GM12878 (cell line): ENCODE measurements around the gene PTPRD.

Experiments
- ELK1 ChIP-seq: IDR thresholded peaks from 2 replicates; pipeline ENCODE4 v1.6.1; 2012; ENCODE audit warnings: low read depth, low read length, improper control_type of control experiment
- ESRRA ChIP-seq: IDR thresholded peaks from 2 replicates; pipeline ENCODE4 v1.6.1; 2012; ENCODE audit warnings: mild to moderate bottlenecking, low read length, improper control_type of control experiment
- PAX8 ChIP-seq: fragments of 450-650 bp; IDR thresholded peaks from 2 replicates; pipeline ENCODE4 v1.6.1; 2017; ENCODE audit warnings: mild to moderate bottlenecking, moderate library complexity
- SP1 ChIP-seq: IDR thresholded peaks from one replicate; pipeline ENCODE4 v1.6.1; 2011; ENCODE audit warnings: low read depth, low read length
- USF2 ChIP-seq: IDR thresholded peaks from 2 replicates; pipeline ENCODE4 v1.6.1; 2011; ENCODE audit warnings: low read depth, low read length, improper control_type of control experiment, borderline replicate concordance
- TF ChIP-seq, protein P1 (sequence below): IDR thresholded peaks from 2 replicates; pipeline ENCODE4 v1.6.1; 2012; ENCODE audit warnings: mild to moderate bottlenecking, low read depth, low read length

- no peak for TF ChIP-seq SP1
- TF ChIP-seq PAX8, result no peak
- TF ChIP-seq, protein P1, sequence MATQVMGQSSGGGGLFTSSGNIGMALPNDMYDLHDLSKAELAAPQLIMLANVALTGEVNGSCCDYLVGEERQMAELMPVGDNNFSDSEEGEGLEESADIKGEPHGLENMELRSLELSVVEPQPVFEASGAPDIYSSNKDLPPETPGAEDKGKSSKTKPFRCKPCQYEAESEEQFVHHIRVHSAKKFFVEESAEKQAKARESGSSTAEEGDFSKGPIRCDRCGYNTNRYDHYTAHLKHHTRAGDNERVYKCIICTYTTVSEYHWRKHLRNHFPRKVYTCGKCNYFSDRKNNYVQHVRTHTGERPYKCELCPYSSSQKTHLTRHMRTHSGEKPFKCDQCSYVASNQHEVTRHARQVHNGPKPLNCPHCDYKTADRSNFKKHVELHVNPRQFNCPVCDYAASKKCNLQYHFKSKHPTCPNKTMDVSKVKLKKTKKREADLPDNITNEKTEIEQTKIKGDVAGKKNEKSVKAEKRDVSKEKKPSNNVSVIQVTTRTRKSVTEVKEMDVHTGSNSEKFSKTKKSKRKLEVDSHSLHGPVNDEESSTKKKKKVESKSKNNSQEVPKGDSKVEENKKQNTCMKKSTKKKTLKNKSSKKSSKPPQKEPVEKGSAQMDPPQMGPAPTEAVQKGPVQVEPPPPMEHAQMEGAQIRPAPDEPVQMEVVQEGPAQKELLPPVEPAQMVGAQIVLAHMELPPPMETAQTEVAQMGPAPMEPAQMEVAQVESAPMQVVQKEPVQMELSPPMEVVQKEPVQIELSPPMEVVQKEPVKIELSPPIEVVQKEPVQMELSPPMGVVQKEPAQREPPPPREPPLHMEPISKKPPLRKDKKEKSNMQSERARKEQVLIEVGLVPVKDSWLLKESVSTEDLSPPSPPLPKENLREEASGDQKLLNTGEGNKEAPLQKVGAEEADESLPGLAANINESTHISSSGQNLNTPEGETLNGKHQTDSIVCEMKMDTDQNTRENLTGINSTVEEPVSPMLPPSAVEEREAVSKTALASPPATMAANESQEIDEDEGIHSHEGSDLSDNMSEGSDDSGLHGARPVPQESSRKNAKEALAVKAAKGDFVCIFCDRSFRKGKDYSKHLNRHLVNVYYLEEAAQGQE, result no peak
- no peak for TF ChIP-seq USF2
- TF ChIP-seq ELK1, result no peak
- no peak for TF ChIP-seq ESRRA
Measured at GRCh38 chr9:9799287-9799686, 813.5 kb downstream of the PTPRD start.
